Panc1 (cell line): ENCODE data around the gene TUBA1A.

Experiments used
- POLR2AphosphoS5 ChIP-seq: IDR thresholded peaks from 2 replicates; pipeline ENCODE4 v1.6.1; 2012; ENCODE audit warnings: mild to moderate bottlenecking, low read depth, low read length, moderate library complexity
- SIN3A ChIP-seq: IDR thresholded peaks from 2 replicates; pipeline ENCODE4 v1.6.1; 2012; ENCODE audit warnings: low read depth, mild to moderate bottlenecking, low read length, moderate library complexity, borderline replicate concordance; ENCODE audit not compliant: insufficient read depth
- TCF7L2 ChIP-seq: IDR thresholded peaks from 2 replicates; pipeline ENCODE4 v1.6.1; 2011; ENCODE audit warnings: mild to moderate bottlenecking, low read depth, low read length, inconsistent platforms
- TF ChIP-seq, protein P1 (sequence below): fragments of 450-650 bp; IDR thresholded peaks from 2 replicates; pipeline ENCODE4 v1.5.1; 2017; ENCODE audit warnings: mild to moderate bottlenecking

DNA sequence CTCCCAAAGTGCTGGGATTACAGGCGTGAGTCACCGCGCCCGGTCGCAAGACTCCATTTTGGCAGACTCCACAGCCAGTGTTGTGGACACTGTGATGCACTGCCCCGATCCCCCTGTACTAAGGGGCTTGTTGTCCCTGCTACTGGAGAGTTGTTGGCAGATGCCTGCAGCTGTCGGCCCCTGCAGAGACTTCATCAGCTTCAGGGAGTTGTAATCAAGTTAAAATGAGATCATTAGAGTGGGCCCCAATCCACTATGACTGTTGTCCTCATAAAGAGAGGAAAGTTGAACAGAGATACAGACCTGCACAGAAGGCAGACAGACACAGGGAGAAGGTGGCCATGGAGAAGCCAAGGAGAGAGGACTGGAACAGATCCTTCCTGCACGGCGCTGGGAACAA lies 23.7 kb upstream of the TUBA1A start:
- TF ChIP-seq, protein P1, sequence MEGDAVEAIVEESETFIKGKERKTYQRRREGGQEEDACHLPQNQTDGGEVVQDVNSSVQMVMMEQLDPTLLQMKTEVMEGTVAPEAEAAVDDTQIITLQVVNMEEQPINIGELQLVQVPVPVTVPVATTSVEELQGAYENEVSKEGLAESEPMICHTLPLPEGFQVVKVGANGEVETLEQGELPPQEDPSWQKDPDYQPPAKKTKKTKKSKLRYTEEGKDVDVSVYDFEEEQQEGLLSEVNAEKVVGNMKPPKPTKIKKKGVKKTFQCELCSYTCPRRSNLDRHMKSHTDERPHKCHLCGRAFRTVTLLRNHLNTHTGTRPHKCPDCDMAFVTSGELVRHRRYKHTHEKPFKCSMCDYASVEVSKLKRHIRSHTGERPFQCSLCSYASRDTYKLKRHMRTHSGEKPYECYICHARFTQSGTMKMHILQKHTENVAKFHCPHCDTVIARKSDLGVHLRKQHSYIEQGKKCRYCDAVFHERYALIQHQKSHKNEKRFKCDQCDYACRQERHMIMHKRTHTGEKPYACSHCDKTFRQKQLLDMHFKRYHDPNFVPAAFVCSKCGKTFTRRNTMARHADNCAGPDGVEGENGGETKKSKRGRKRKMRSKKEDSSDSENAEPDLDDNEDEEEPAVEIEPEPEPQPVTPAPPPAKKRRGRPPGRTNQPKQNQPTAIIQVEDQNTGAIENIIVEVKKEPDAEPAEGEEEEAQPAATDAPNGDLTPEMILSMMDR: no peak
- TF ChIP-seq POLR2AphosphoS5: no peak
- TF ChIP-seq TCF7L2: no peak
- no peak for TF ChIP-seq SIN3A
